Measurements from ENCODE around the gene TNFSF13. TPM values are rescaled to one million over a fixed set of nuclear protein-coding genes. Genes with fewer than 3 reads are reported as not detected.

The TNFSF13 gene
- total RNA-seq, 1 donor from 2014 or later, result 1.7 TPM

DNA sequence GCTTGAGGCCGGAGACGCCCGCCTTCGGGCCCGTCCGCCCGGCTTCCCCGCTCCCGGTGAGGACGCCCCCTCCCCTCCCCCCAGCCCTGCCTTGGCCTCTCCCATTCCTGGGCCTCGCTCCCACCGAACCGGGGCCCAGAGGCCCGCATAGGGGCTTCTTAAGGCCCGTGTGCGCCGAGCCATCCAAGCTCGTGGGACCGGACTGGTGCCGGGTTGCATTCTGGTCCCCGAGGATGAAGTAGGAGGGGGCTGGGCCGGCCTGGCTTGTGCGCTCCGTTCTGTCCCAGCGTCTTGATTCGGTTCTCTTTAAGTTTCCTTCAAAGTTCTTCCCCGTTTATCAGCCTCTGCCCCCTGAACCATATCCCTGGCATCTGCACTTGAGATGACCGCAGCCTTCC lies 3.7 kb downstream of the TNFSF13 start:
- Mint-ChIP-seq H3K27ac (ENCODE audit: unreplicated experiment) (peak overlapping the region; percentile 88), H3K27me3 (ENCODE audit: low read depth) (no peaks in the 10 kb centered on the region), H3K4me1 (ENCODE audit: low read depth) (peaks cover 36% of the 10 kb centered on the region), H3K4me3 (ENCODE audit: unreplicated experiment) (peak overlapping the region; percentile 89), H3K36me3 (ENCODE audit: low read depth) (no peaks in the 10 kb centered on the region), H3K9me3 (ENCODE audit: low read depth) (no peaks in the 10 kb centered on the region)
- no peak for DNase-seq (ENCODE audit: low spot score)
- TF ChIP-seq, protein P1, sequence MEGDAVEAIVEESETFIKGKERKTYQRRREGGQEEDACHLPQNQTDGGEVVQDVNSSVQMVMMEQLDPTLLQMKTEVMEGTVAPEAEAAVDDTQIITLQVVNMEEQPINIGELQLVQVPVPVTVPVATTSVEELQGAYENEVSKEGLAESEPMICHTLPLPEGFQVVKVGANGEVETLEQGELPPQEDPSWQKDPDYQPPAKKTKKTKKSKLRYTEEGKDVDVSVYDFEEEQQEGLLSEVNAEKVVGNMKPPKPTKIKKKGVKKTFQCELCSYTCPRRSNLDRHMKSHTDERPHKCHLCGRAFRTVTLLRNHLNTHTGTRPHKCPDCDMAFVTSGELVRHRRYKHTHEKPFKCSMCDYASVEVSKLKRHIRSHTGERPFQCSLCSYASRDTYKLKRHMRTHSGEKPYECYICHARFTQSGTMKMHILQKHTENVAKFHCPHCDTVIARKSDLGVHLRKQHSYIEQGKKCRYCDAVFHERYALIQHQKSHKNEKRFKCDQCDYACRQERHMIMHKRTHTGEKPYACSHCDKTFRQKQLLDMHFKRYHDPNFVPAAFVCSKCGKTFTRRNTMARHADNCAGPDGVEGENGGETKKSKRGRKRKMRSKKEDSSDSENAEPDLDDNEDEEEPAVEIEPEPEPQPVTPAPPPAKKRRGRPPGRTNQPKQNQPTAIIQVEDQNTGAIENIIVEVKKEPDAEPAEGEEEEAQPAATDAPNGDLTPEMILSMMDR (IDR thresholded peaks at IDR 0.05), result no peak

DNA sequence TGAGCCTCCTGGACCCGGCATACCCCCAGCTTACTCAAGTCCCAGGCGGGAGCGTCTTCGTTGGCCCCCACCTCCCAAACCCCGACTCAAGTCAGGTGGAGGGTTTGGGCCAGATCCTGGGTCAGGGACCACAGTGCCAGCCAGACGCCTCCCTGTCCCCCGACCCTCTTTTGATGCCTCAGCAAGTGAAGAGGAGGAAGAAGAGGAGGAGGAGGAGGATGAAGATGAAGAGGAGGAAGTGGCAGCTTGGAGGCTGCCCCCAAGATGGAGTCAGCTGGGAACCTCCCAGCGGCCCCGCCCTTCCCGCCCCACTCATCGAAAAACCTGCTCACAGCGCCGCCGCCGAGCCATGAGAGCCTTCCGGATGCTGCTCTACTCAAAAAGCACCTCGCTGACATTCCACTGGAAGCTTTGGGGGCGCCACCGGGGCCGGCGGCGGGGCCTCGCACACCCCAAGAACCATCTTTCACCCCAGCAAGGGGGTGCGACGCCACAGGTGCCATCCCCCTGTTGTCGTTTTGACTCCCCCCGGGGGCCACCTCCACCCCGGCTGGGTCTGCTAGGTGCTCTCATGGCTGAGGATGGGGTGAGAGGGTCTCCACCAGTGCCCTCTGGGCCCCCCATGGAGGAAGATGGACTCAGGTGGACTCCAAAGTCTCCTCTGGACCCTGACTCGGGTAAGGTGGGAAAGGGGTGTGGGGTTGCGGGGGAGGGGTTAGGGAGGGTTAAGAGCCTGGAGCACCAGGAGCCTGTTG lies 4.7 kb downstream of the TNFSF13 start:
- TF ChIP-seq, protein P1 (IDR thresholded peaks at IDR 0.05), result no peak
- Mint-ChIP-seq H3K36me3 (ENCODE audit: low read depth) (peaks cover 4% of the 10 kb centered on the region), H3K4me3 (ENCODE audit: unreplicated experiment) (peak overlapping the region; percentile 89), H3K27ac (ENCODE audit: unreplicated experiment) (no peak overlapping the region), H3K9me3 (ENCODE audit: low read depth) (no peaks in the 10 kb centered on the region), H3K4me1 (ENCODE audit: low read depth) (peaks cover 30% of the 10 kb centered on the region), H3K27me3 (ENCODE audit: low read depth) (no peaks in the 10 kb centered on the region)
- DNase-seq (ENCODE audit: low spot score), result no peak

DNA sequence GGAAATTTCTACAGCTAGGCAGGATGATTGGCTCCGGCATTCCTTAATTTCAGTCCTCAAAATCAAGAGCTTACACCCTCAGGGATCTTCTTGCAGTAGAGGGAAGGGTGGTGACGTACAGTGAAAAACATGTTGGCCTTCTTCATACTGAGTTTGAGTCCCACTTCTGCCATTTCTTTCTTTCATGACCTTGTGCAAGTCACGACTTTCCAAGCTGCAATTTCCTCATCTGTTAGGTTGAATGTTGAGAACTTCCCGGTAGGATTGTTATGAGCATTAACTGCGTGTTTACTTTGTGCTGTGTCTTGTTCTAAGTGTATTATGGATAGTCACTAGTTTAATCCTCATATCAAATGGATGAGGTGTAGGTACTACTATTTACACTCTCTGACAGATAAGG lies 11.0 kb downstream of the TNFSF13 start:
- H3K36me3 Mint-ChIP-seq (ENCODE audit: low read depth), result peaks cover 26% of the 10 kb centered on the region
- DNase-seq (ENCODE audit: low spot score), result no peak
- H3K4me1 Mint-ChIP-seq (ENCODE audit: low read depth), result peaks cover 14% of the 10 kb centered on the region
- H3K27ac Mint-ChIP-seq (ENCODE audit: unreplicated experiment), result no peak overlapping the region
- H3K27me3 Mint-ChIP-seq (ENCODE audit: low read depth), result no peaks in the 10 kb centered on the region
- TF ChIP-seq, protein P1 (IDR thresholded peaks at IDR 0.05), result no peak
- H3K9me3 Mint-ChIP-seq (ENCODE audit: low read depth), result no peaks in the 10 kb centered on the region
- no peak overlapping the region for H3K4me3 Mint-ChIP-seq (ENCODE audit: unreplicated experiment)

DNA sequence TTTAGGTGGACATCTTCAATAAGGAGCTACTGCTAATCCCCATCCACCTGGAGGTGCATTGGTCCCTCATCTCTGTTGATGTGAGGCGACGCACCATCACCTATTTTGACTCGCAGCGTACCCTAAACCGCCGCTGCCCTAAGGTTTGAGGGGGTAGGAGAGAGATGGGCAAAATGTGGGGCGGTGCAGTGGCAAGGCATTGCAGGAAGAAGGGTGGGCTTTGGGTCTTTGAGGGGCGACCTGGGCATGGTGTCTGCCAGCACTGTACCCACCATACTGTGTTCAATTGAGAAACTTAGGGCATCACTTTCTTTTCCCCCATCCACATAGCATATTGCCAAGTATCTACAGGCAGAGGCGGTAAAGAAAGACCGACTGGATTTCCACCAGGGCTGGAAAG lies 11.8 kb downstream of the TNFSF13 start:
- DNase-seq (ENCODE audit: low spot score), result no peak
- TF ChIP-seq, protein P1 (IDR thresholded peaks at IDR 0.05), result no peak
- Mint-ChIP-seq H3K4me1 (ENCODE audit: low read depth) (peaks cover 21% of the 10 kb centered on the region), H3K4me3 (ENCODE audit: unreplicated experiment) (no peak overlapping the region), H3K27me3 (ENCODE audit: low read depth) (no peaks in the 10 kb centered on the region), H3K27ac (ENCODE audit: unreplicated experiment) (peak overlapping the region; percentile 57), H3K36me3 (ENCODE audit: low read depth) (peaks cover 31% of the 10 kb centered on the region), H3K9me3 (ENCODE audit: low read depth) (no peaks in the 10 kb centered on the region)

DNA sequence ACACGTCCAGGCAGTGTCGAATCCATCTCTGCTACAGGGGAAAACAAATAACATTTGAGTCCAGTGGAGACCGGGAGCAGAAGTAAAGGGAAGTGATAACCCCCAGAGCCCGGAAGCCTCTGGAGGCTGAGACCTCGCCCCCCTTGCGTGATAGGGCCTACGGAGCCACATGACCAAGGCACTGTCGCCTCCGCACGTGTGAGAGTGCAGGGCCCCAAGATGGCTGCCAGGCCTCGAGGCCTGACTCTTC lies 13.7 kb downstream of the TNFSF13 start:
- peaks cover 40% of the 10 kb centered on the region for H3K4me1 Mint-ChIP-seq (ENCODE audit: low read depth)
- H3K9me3 Mint-ChIP-seq (ENCODE audit: low read depth), result no peaks in the 10 kb centered on the region
- peak overlapping the region; percentile 92 for H3K27ac Mint-ChIP-seq (ENCODE audit: unreplicated experiment)
- peaks cover 45% of the 10 kb centered on the region for H3K36me3 Mint-ChIP-seq (ENCODE audit: low read depth)
- DNase-seq (ENCODE audit: low spot score), result no peak
- TF ChIP-seq, protein P1 (IDR thresholded peaks at IDR 0.05), result no peak
- peak overlapping the region; percentile 94 for H3K4me3 Mint-ChIP-seq (ENCODE audit: unreplicated experiment)
- no peaks in the 10 kb centered on the region for H3K27me3 Mint-ChIP-seq (ENCODE audit: low read depth)

Measured in chondrocyte (in vitro differentiated cells).